Ishikawa (cell line): ENCODE results near the gene EEPD1.

Experiments
- CEBPB ChIP-seq: IDR thresholded peaks from 2 replicates; pipeline ENCODE4 v1.6.1; 2012
- CREB1 ChIP-seq: IDR thresholded peaks from 2 replicates; pipeline ENCODE4 v1.6.1; 2012; ENCODE audit warnings: low read depth
- EGR1 ChIP-seq: IDR thresholded peaks from 2 replicates; pipeline ENCODE4 v1.6.1; 2012
- EP300 ChIP-seq: IDR thresholded peaks from 2 replicates; pipeline ENCODE4 v1.6.1; 2012; ENCODE audit warnings: borderline replicate concordance
- FOXM1 ChIP-seq: IDR thresholded peaks from 2 replicates; pipeline ENCODE4 v1.6.1; 2012; ENCODE audit warnings: low read depth, borderline replicate concordance
- MAX ChIP-seq: IDR thresholded peaks from 2 replicates; pipeline ENCODE4 v1.6.1; 2012
- NFIC ChIP-seq: IDR thresholded peaks from 2 replicates; pipeline ENCODE4 v1.6.1; 2012
- REST ChIP-seq: IDR thresholded peaks from 2 replicates; pipeline ENCODE4 v1.6.1; 2012; ENCODE audit warnings: low read depth, mild to moderate bottlenecking
- TAF1 ChIP-seq: IDR thresholded peaks from 2 replicates; pipeline ENCODE4 v1.6.1; 2012; ENCODE audit warnings: low read depth, mild to moderate bottlenecking
- TEAD4 ChIP-seq: IDR thresholded peaks from 2 replicates; pipeline ENCODE4 v1.6.1; 2012
- USF1 ChIP-seq: IDR thresholded peaks from 2 replicates; pipeline ENCODE4 v1.6.1; 2012
- YY1 ChIP-seq: IDR thresholded peaks from 2 replicates; pipeline ENCODE4 v1.6.1; 2012; ENCODE audit warnings: low read depth
- ZBTB7A ChIP-seq: IDR thresholded peaks from 2 replicates; pipeline ENCODE4 v1.6.1; 2012; ENCODE audit warnings: low read depth

GRCh38 chr7:36192877-36193276, 39.8 kb downstream of the EEPD1 start:
- TF ChIP-seq NFIC (no peak), EGR1 (no peak), TAF1 (no peak), ZBTB7A (no peak), USF1 (no peak), REST (no peak), YY1 (no peak), MAX (no peak), TEAD4 (no peak), FOXM1 (no peak), CEBPB (no peak), EP300 (no peak), CREB1 (no peak)
